Left renal cortex interstitium (tissue), 4 donors: ENCODE results near the gene SNRPD3. TPM values are rescaled to one million over a fixed set of nuclear protein-coding genes. Genes with fewer than 3 reads are reported as not detected.
A peak's percentile ranks its signal among the peaks of the same experiment; 100 is the strongest.
"Not testable (repeated sequence)": the region's sequence is repeated elsewhere in the genome, so short reads cannot be mapped to it uniquely, and the experiment has no call there.

Experiments used
- DNase-seq, 4 donors: peaks; one replicate each; pipeline ENCODE4 v3.0.0-alpha.2; 2013; ENCODE audit warnings: low read depth in 4 of 4, low spot score in 2 of 4, missing footprints in 1 of 4
- polyA plus RNA-seq, 4 donors: library from polyadenylated mRNA; unstranded; fragments of 120-200 nt; gene quantifications; one replicate each; pipeline ENCODE4 v1.2.1, GENCODE V29; 2013; ENCODE audit not compliant: insufficient read length in 4 of 4

SNRPD3 gene
- polyA plus RNA-seq, 4 donors, result 186 to 229 (median 196) TPM

- DNase-seq, result not testable (repeated sequence)
Measured at GRCh38 chr22:24530968-24531367, 24.8 kb upstream of the SNRPD3 start.

DNA sequence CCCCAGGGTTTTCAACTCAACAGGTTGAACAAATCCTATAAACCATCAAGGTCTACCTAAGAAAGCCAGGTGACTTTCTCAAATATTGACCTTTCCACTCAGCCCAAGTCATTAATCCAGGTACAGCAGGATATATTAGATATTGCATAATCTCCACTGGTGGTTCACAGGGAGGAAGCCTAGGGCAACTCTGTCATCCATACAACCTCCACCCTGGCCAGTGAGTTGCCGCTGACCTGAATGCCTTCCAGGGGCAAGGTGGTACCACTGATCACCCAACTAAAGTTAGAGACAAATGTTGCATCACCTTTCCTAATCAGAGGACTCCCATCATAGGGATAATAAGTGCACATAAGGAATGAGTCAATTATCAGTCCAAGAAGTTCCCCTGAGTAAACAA is 23.7 kb upstream of the SNRPD3 start:
- DNase-seq, result no peak

GRCh38 chr22:24535348-24535747 is 20.5 kb upstream of the SNRPD3 start:
- no peak for DNase-seq

DNA sequence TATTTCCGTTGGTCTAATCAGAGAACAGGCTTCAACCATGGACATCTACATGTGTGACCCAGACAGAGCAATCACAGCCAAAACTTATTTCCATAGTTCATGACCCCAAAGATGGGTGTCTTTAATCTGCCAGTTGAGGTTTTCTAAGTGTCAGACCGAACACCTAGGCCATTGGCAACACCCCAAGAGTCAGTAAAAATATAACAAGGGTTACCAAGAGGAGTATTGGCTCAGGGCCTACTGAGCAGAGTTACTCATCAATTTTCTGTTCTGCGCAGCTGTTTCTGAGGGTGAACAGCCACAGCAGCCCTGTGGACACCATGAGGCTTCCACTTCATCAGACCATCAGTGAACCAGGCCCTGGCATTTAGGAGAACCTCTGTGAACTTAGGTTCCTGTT is 19.7 kb upstream of the SNRPD3 start:
- no peak for DNase-seq

GRCh38 chr22:24540470-24540869 is 15.3 kb upstream of the SNRPD3 start:
- DNase-seq, result no peak

DNA sequence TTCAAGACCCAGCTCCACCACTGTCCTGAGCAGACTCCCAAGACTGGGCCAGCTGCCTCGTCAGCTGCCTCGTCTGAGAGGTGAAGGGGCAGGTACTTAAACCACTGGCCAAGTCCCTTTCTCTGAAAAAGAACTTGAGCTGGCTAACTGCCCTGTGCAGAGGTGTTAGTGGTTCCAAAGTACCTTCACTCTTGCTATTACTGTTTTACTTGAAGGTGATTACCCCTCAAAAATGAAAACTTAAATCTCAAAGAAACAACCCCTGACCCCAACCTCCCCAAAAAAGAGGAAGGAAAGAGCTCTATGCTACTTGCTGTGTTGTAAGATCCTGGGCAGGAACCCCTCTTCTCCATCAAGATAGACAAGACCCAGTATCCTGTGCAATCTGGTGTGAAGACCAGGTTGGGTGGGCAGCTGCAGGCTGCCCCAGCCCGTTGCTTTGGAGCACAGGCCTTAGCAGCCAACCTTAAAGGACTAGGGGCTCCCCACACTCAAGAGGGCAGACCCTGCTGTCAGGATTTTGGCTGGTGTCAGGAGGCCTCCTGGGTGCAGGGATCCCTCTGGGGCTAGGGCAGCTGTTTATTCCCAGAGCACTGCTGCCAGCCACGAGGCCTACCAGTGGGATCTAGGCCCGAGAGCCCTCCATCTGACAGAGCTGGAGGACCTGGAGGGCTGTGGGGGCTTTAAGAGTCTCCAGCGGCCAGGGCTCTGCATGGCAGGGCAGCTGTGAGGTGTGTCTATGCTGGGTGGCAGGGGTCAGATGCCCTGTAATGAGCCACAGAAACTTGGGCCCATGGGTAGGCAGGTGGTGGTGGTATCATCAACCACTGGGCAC is 13.9 kb upstream of the SNRPD3 start:
- DNase-seq, result no peak

- no peak for DNase-seq
Measured at GRCh38 chr22:24542641-24543040, 13.2 kb upstream of the SNRPD3 start.

DNA sequence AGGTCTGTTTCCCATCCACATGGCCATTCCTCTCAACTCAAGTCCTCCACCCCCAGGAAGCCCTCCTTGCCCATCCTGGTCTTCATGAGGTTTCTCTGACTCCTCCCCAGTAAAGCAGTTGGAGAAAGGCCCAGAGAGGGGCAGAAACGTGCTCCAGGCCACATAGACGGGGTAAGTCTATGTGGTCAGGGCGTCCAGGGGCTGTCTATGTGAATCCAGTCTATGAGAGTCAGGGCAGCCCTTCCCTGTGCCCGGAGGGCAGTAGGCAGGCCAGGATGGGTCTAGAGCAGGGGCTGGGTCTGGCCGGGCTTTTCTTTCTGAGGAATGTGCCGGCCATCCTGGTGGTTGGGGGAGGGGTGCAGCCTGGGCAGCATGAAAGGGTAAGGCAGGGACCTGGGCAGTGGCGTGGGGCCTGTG is 12.6 kb upstream of the SNRPD3 start:
- no peak for DNase-seq

GRCh38 chr22:24543679-24544243 is 12.0 kb upstream of the SNRPD3 start:
- DNase-seq, result no peak

DNA sequence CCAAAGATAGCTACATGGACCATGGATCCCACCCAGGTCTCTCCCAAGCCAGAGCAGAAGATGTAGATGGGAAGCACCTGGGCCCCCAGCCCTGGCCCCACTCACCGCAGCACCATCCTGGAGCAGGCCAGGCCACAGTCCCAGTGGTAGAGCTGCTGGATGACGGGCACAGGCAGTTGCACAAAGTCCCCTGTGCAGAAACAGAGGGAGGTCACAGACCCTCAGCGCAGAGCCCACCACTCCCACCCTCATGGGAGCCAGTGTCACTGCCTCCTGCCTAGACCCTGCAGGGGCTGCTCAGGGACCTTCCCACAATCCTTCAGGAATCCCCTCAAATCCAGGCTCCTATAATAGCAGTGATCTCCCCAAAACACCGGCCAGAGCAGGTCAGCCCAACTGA is 7.0 kb upstream of the SNRPD3 start:
- DNase-seq, result no peak

DNA sequence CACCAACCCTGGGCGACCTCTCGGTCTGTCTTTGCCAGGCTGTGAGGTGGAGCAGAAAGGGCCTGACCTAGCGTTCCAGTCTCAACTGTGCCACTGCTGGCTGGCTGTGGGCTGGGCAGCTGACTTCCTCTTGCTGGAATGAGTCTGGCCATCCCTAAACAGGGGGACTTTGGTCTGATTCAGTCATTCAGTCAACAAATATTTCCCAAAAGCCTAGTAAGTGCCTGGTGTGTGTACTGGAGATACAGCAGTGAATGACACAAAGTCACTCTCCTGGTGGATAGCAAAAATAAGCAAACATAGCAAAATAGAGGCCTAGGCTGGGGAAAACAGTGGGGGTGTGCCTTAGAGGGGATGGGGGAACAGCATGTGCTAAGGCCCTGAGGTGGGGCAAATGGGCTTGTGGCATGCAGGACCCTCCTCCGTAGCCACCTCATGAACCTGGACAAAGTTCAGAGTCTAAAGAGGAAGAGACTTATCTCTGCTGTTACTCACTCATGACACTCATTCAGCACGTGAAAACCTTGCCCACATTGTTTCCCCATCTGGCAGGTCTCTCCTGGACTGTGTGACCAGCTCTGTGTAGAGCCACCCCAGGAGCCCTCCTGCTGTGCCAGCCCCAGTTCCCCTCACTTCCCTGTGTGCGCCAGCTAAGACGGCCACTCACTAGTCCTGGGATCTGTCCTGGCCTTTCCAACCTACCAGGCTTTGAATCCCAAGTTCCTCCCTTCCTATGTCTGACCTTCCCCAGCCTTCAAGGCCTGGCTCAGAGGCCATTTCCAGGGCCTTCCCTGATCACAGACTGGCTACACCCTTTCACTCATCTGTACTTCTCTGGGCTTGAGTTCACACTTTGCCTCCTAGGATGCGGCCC is 5.5 kb upstream of the SNRPD3 start:
- no peak for DNase-seq

DNA sequence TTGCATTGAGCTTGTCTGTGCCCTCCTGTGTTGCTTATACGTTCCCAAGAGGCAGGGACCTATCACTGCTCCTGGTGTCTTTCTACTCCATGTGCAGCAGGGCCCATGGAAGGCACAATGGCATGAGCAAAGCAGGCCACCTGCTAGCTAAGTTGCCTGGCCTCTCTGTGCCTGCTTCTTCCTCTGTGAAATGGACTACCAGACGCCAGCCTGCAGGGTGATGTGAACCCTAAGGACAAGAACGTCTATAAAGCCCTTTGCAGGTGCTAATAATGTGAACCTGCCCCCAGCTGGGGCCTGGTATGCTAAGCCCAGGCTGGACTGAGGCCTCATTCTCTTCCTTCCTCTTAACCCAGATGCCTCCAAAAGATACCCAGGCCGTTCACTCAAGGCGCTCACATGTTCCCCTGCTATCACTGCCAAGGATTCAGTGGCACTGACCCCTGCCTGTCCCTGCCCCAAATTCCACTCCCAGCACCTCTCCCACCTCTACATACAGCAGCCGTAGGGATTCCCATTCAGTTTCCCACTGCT is 4.8 kb upstream of the SNRPD3 start:
- no peak for DNase-seq

DNA sequence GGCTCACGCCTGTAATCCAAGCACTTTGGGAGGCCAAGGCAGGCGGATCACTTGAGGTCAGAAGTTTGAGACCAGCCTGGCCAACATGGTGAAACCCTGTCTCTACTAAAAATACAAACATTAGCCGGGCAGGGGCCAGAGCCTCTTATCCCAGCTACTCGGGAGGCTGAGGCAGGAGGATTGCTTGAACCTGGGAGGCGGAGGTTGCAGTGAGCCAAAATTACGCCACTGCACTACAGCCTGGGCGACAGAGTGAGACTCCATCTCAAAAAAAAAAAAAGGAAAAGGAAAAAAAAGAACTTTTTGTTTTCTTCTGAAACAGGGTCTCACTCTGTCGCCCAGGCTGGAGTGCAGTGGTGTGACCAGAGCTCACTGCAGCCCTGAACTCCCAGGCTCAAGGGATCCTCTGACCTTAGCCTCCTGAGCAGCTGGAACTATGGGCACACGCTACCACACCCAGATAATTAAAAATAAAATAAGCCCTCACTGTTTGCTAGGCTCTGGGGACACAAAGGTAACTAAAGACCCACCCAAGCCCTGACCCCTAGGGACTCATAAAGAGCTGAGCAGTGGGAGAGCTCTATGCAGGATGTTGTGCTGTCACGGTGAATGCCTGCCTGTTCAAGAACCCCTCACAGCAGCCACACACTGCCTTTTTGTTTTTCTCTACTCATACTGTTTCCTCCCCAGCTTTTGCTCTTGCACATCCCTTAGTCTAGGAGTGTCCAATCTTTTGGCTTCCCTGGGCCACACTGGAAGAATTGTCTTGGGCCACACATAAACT is 3.1 kb upstream of the SNRPD3 start:
- not testable (repeated sequence) for DNase-seq

DNA sequence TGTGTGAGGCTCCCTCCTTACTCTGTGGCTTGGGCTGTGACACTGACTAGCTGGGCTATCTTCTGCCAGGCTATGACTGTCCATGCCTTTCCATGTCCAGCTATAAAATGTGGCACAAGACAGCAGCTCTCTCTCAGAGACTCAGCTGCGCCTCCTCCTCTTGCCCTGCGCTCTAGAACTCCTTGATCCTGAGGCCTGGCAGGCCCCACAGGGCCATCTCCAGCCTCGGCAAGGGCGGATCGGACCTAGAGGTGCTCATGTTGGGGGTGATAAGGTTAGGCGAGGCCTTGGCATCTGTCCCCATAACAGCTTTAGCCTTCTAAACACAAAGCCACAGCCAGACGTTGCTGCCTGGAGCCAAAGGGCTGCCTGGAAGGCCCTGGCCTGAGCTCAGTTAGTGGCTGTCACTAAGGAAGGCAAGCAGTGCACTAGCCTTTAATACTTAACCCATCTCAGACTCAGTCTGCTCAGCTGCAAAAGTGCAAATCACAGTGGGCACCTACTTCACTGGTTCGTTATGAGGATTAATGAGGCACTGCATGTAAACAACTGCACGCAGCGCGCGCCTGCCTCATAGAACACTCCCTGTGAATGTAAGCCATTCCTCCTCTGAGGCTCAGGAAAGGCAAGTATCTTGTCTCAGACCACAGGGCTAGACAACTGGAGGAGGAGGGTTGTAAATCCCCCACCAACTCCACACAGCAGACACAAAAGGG is 2.0 kb upstream of the SNRPD3 start:
- DNase-seq, result peak in 2 of 4 donors; percentile 5 to 15

DNA sequence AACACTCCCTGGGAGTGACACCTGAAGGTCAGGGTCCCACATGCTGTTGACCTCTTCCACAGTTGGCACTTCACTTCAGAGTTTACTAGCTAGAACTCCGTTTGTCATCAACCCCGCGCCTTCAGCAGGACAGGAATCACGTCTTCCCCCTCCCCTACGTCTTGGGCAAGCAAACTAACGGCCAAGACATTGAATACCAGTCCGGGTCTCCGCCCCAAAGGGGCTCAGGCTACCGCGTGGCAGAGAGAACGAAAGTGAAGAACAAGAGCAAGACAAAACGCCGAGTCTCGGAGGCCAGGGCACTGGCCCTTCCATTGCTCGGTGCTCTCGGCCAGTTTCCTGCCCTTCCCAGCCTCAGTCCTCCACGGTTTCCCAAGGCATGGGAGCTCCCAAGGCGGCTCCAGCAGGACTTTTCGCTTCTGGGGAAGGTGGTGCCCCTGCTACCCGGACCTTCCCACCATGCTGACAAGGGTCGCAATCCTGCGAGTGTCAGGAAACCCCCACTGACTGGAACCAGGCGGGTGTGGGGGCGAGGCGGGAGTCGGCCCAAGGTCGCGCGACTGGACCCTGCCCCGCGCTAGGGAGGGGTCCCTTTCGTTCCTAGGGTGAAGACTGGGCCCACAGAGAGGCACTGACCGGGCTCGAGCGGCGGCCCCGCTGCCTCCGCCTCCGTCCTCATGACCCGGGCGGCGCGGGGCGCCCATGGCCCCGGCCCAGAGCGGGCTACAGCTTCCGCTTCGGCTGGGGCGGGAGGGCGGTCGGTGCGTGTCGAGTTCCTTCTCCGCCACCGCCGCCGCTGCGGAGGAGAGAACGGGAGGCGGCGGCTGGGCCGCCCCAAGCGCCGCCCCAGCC is 1.3 kb upstream of the SNRPD3 start, which contains the start of gene GUCD1:
Gene GUCD1, minus strand, starts transcription at position 826 of the 852 bp plus-strand sequence. Its CDS starts 147 bp downstream, at position 679.
- DNase-seq, result peak; percentile 3 to 21 (median 12)

DNA sequence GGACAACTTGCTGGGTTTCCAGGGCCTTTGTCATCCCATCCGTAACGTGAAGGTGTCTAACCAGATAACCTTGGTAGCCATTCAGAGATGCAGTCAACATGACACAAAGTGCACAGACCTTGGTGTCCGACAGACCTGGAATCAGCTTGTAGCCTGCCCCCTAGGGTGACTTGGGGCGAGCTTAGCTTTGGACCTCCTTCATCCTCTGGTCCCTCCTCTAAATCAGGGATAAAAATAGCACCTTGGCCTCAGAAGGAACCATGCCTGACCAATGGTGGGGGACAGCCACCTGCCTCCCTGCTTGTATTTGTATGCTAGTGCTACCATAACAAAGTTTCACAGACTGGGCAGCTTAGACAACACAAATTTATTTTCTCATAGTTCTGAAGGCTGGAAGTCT is 3.7 kb downstream of the SNRPD3 start:
- no peak for DNase-seq

DNA sequence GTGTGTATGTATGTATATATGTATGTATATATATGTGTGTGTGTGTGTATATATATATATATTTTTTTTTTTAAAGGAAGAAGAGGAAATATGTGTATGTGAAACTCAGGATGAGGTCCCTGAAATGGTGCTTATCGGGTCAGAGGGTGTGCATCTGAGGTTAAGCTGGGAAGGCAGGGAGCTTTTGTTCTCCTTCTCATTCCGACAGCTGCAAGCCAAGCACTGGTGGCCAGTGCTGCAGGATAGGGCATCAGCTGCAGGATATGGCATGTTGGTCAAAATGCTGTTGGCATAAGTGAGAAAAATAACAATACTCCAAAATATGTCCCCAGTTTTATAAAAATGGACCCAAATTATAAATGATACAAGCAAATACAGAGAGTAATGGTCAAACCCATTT is 7.4 kb downstream of the SNRPD3 start:
- no peak for DNase-seq

DNA sequence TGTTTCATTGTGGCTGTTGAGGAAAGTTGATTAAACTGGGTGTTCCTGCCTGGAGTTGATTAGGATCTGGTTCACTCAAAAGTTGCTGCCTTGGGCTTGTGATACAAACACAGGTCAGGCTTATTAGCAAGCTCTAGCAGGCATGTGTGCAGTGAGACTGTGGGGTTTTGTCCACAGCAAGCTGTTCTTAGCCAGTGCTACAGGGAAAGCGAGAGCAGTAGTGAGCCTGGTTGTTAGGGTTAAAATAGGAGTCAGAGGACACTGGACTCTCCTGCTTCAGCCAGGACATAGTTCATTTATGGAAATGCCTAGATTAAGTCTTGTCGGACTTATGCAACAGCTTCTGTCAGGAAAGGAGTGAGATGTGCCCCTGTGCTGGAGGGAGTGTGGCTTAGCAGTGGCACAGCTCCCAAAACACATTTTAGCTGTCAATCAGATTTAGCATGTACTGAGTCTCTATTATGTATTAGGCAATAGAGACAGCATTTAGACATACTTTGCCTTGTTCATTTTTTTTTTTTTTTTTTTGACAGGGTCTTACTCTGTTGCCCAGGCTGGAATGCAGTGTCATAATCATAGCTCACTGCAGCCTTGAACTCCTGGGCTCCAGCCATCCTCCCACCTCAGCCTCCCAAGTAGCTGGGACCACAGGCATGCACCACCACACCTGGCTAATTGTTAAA is 8.7 kb downstream of the SNRPD3 start:
- DNase-seq, result no peak
